NCI-H2196 treated with DMSO at 0.1 percent for 48 hours (cell line): ENCODE measurements around the gene B3GNT2.

ENCODE experiments used
- DNase-seq: peaks from one replicate; lab custom pipeline; 2025; ENCODE audit not compliant: unreplicated experiment; lab: John Stamatoyannopoulos, UW

The B3GNT2 gene

DNA sequence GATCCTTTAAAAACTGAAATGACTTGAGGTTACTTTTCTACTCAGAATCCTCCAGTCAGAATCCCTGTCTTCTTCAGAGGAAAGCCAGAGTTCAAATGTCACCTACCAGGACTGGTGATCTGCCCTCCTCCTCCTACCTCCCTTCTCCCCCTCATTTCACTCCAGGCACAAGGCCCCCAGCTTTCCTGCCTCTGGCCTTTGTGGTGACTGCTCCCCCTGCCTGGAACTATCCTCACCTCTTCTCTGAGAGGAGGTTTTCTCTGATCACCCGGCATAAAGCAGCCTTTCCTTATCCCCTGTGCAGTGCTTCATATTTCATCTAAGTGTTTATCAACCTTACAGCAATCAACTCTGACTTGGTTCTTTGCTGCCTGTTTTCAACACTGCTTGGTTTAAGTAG is 6.8 kb downstream of the B3GNT2 start:
- DNase-seq = no peak

DNA sequence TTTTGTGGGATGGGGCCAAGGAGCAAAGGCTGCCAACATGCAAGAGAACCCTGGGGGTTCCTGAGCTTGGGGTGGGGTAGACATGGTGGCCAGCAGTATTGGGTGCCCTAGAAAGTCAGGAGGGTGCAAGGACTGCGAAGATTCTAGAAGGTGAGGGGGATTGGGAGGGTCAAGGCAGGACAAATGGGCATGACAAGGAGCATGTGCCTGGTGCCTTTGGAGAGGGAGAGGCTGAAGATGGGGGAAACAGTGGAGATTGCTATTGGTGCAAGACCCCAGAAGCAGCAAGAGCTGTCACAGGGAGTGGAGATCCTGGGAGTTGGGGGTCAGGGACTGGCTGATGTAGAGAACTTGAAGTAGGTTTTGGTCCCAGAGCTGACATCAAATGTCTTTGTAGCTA is 7.5 kb downstream of the B3GNT2 start:
- no peak for DNase-seq

DNA sequence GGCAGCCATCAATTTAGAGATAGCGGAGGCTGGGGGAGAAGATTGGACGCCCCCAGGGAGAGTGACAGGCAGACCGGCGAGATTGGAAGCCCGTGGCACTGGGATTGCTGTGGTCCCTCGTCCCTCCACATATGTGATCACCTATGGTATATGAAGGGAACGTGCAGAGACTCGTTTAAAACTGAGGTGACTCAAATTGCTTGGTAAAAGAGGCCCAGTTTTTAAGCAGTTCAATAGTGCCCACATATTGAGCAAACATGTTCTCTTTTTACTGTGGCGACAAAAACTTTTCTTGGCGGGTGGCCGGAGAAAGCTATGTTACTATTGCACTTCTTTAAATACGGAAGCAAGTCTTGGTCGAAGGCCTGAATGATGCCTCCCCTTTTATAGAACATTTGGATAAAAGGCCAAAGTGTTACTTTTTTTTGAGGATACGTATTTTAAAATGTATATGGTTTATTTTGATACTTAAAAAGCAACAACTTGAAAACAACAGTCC is 9.1 kb downstream of the B3GNT2 start:
- no peak for DNase-seq

DNA sequence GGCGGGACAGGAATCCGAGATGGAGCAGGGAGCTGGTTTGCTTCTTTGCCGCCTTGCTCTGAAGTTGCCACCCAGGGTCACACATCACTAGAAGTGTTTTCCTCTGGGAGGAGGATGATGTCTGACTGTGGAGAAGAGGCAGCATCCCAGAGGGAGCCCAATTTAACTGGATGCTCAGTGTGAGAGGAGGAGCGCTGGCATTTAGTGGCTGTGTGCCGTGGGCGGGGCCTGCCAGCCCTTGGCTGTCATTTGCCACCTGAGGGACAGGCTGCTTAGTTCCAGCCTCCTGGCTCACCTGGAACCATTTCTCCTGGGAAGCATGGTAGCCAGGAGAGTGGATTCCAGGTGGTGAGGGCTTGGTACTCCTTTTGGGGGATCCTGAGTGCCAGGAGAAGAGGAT is 9.6 kb downstream of the B3GNT2 start:
- DNase-seq = no peak

DNA sequence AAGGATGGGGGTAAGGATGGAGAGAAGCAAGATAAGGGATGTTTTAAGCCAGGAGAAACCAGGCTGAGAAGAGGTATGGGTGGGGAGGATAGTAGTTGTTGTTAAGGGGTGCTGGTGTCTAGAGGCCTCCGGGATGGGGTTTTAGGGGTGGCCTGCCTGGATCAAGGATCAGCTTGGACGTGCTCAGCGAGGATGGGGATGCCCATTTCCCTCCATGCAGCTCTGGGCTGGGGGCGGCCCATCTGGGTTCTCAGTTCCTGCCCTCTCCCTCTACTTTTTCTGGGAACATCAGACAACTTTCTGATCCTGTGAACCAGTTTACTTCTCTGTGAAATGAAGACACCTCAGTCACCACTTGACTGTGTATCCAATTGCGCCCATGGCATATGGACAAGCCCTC is 10.1 kb downstream of the B3GNT2 start:
- DNase-seq = no peak

DNA sequence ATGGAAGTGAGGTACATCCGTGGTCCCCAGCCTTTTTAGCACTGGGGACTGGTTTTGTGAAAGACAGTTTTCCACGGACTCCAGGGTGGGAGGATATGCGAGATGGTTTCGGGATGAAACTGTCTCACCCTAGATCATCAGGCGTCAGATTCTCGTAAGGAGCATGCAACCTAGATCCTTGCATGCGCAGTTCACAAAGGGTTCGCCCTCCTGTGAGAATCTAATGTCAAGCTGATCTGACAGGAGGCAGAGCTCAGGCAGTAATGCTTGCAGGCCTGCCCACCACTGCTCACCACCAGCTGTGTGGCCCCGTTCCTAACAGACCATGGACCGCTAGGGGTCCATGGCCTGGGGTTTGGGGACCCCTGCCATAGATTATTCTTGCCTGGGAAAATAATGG is 11.6 kb downstream of the B3GNT2 start:
- no peak for DNase-seq

DNA sequence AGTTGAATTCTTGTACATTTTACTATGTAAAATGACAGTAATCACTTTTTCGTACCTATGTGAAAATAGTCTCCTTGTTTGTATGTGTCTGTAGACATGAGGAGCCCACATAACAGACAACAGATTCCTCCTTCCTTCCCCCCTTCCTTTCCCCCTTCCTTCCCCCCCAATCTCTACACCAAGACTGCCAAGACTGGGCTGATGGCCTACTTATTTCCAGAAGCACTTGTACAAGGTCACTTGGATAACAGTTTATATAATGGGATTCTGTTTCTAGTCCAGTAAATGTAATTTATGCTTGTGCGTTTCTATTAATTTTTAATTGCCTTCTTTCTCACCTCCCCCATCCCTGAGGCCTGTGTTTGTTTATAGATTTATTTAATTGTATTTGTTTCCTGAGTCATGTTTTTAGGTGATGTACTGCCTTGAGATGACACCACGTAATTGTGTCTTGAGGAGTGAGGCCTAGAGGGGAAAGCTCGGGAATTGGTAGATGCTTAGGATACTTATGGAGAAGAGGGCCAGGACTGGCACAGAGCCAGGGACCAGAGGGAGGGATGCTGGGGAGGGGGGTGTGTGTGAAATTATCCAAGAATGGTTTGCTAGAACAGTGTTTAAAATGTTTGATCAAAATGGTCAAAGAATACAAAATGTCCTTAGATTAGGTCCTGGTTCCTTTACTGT is 12.3 kb downstream of the B3GNT2 start:
- DNase-seq = no peak

DNA sequence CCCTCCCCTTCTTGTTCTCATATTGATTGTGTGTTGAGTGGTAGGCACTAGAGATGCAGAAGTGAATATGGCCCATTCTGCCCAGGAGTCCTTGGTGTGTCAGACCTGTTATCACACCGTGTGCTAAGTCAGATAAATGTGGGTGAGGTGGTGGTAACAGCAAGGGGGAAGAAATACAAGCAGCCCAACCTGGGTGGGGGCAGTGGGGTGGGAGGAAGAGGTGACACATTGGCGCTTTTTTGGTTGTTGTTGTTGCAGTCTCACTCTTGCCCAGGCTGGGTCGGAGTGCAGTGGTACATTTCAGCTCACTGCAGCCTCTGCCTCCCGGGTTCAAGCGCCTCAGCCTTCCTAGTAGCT is 12.8 kb downstream of the B3GNT2 start:
- DNase-seq = no peak

DNA sequence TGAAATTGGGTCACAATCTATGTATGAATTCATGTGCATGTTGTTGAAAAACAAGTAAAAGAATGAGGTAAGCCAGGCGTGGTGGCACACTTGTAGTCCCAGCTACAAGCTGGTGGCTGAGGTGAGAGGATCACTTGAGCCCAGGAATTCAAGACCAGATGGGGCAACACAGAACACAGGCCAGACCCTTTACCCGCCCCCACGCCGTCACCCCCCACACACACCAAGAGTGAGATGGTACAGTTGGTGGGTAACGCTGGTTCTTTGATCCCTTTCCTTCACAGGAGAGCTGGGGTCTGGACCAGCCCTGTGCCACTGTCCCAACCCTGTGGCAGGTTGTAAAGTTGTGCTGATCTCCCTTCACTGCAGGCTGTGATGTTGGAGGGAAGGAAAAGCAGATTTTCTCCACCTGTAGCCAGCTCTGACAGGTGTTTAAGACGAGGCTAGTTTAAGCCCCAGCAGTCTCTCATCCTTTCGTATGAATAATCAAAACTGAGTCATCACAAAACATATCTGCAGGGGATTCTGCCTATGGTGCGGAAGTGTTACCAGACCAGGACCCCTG is 13.6 kb downstream of the B3GNT2 start:
- no peak for DNase-seq

DNA sequence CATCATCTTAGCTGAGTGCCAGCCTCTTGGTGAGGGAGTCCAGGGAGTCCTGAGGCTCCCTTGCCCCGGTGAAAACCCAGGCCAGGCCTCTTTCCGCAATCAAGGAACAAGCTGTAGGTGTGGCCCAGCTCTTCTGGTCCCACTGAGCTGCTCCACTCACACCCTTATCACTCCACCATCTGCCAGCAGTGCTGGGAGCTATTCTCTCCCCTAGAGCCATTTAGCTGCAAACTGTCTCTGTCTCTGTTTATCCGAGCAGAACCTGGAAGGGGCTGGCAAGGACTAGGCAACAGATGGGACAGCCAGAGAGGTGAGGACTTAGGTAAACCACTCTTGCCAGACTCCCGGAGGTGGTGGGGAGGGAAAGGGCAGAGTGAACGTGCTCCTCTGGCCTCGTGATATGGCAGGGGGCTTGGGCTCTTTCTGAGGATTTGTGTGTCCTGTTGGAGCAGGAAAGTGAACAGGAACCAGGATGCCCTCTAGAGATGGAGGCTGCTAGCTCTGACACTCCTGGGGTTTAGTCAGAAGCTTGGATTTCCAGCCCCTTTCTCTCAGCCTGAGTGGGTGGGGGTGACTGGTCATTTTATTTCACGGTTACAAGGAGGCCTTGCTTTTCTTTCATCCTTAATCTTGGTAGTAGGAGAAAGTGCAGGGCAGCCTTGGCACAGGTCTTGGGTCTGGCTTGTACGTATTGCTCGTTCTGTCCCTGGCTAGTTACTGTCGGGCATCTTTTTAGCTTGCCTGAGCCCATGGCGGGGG is 19.6 kb downstream of the B3GNT2 start:
- no peak for DNase-seq

DNA sequence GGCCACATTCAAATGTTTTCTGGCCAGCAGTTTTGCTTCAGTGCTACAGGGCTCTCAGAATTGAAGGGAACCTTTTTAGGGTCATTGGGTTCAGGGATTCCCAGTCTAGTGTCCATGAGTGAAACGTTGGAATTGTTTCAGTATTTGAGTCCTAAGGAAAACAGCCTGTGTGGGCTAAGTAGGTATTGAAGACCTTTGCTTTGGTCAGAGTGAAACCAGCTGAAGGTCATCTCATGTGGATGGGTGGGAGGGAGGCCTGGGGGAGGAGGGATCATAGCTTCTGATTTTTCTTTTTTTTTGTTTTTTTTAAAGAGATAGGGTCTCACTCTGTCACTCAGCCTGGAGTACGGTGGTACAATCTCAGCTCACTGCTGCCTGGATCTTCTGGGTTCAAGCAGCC is 20.2 kb downstream of the B3GNT2 start:
- no peak for DNase-seq

DNA sequence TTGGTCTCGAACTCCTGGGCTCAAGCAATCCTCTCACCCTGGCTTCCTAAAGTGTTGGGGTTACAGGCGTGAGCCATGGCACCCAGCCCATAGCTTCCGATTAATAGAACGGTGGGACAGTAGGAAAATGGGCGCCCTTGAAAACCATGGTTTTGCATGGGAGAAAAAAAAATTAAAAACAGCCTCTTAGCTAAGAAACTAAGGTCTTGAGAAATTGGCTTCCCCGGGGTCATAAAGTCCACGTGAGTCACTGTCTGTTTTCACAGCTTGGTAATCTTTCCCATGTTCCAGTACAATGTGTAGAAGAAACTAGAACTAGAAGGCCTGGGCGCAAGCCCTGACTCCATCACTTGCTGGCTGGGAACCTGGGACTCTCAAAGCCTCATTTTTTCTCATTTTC is 20.7 kb downstream of the B3GNT2 start:
- no peak for DNase-seq

DNA sequence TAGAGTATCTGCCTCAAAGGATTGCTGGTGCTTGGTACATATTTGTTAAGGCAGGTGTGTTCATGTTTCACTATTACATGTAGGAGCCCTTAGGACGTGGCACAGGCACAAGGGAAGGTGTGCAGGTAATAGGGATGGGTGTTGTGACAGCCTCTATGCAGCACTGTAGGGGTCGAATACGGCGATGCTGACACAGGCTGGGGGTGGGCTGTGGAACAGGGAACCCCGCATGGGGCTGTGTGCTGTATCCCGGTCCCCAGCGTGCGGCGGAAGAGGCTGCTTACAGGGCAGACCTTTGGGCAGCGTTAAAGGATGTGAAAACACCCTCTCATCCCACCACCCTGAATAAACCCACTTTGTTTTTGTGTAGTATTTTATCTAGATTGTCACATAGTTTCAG is 21.5 kb downstream of the B3GNT2 start:
- DNase-seq = no peak

DNA sequence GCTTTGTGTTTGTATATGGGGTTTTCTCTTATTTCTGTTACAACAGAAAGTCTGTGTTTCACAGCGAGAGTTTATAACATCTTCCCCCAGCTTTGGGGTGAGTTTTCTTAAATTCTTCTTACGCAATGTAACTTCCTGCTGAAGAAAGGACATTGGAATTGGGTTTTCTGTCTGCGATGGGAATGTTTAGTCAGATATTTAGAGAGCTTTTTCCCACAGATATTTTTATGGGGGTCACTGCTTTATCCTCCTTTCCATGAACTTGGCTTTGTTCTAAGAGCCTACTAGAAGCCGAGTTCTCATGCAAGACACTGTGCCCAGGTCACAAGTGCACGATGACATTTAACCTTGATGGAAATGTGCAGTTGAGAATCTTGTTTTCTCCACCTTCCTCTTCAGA is 22.1 kb downstream of the B3GNT2 start:
- no peak for DNase-seq

DNA sequence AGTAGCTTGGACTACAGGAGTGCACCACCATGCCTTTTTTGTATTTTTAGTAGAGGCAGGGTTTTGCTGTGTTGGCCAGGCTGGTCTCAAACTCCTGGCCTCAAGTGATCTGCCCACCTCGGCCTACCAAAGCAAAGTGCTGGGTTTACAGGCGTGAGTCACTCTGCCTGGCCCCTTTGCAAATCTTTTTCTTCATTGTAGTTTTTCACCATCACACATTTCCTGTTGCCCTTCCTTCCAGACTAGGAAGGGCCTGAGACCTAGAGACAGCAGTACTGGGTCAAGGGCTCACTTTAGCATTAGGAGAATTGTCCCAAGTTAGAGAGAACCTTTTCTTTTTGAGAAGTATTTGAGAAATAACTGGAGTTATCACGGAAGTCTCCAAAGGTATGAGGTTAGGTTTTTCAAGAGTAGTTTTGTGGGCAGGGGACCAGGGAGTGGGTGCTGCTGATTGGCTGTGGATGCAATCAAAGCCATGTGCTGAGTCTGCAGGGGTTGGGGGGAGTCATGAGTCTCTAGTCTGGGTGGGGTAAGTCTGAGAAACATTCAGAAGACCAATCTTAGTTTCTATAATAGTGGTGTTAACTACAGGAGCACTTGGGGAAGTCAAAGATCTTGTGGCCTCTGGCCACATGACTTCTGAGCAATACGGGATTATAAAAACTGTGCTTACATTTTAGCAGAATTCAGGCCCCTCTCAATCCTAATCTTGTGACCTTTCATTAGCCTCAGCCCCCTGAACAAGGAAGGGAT is 23.7 kb downstream of the B3GNT2 start:
- no peak for DNase-seq

DNA sequence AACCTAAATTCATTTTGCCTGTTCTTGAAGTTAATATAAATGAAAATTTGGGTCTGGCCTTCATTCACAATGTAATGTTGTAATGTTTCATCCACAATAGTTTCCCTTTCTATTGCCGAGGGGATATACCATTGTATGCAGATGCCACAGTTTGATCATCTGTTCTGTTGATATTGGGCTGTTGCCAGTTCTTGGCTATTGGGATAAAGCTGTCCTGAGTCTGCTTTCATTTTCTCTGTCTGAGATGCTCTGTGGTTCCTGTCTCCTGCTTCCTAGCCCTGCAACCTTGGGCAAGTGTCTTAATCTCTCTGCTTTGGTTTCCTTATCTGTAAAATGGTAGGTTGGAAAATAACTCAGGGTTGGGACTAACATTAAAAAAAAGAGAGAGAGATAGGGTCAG is 25.2 kb downstream of the B3GNT2 start:
- DNase-seq = no peak

DNA sequence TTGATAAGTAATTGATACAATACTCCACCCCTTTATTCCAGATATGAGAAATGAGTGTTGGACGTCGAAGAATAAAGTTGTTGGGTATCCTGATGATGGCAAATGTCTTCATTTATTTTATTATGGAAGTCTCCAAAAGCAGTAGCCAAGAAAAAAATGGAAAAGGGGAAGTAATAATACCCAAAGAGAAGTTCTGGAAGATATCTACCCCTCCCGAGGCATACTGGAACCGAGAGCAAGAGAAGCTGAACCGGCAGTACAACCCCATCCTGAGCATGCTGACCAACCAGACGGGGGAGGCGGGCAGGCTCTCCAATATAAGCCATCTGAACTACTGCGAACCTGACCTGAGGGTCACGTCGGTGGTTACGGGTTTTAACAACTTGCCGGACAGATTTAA is 26.3 kb downstream of the B3GNT2 start:
- DNase-seq = no peak

DNA sequence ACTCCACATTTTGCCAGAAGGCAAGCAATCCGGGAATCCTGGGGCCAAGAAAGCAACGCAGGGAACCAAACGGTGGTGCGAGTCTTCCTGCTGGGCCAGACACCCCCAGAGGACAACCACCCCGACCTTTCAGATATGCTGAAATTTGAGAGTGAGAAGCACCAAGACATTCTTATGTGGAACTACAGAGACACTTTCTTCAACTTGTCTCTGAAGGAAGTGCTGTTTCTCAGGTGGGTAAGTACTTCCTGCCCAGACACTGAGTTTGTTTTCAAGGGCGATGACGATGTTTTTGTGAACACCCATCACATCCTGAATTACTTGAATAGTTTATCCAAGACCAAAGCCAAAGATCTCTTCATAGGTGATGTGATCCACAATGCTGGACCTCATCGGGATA is 26.8 kb downstream of the B3GNT2 start:
- no peak for DNase-seq

DNA sequence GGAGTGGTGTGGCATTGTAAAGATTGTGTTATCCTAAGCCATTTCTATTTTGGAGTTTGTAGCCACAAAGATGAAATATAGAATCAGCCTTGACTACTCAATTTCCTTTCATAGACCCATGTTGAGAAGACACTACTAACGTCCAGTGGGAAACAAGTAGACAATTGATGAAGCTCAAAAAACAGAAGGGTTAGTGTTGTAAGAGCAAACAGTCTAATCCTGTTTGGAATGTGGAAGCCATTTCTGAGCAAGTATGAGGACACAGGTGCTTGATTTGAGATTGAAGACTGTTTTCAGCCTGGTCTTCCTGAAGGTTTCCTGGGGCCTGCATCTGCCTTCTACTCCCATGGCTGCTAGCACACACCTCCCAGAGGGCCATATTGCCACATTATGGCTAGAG is 29.1 kb downstream of the B3GNT2 start:
- no peak for DNase-seq

DNA sequence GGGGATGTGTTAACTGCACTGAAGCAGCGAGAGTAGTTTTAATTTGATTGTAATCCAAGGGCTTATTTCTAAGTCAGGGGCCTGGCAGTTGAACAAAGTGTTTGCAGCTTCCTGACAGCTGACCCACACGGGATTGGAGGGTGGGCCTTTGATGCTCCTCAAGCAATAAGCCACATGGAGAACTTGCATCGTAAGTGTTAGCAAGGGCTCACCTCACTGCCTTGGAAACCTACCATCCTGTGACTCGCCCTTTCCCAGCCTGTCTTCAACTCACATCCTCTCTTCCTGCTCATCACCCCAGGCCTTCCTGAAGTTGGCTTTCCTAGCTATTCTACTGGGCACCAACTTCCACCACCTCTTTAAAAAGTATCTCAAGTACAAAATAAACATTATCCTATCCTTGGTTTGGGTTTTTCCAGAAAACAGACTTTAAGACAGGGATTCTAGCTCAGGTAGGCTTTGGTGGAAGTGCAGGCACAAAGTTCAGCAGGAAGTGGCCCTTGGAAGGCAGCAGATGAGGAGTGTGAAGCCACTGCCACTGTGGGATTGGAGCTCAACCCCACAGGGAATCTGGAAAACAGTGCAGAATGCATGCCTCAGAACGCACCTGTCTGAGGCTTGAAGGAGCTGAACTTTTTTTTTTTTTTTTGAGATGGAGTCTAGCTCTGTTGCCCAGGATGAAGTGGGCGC is 31.6 kb downstream of the B3GNT2 start:
- no peak for DNase-seq

DNA sequence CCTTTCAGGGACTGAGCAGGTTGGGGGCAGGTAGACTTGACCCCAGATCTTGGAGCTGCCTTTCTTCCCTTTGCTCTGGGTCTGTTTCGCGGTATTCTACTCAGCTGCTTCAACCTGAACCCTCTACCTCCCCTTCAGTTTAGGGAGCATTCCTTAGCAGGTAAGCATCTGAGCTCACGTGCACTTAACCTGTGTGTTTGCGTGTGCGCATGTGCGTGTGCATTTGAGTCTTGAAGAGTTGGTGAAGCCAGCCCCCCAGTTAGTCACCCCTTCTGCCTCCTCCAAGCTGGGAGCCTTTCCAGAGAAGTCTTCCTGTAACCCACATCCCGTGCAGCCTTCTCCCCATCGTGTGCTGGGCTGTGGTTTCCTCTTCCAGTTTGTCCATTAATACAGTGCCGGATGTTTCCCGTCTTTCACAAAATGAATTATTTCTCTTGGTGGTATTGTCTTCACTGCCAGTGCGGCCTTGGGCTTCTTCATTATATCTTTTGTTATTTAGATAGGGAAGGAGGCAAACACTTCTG is 33.2 kb downstream of the B3GNT2 start:
- DNase-seq = no peak
